GM23338 (cell line): ENCODE measurements around the gene SHISA8. TPM values are rescaled to one million over a fixed set of nuclear protein-coding genes. Genes with fewer than 3 reads are reported as not detected.

Source experiments
- ATAC-seq: fragments of 200-7000 bp; cut with Tn5 transposase; 3 replicates; pipeline ENCODE4 v1.9.1; 2020
- DNase-seq: peaks from one replicate; pipeline ENCODE4 v3.0.0-alpha.2; 2015; ENCODE audit warnings: low spot score
- H2AFZ ChIP-seq: fragments of 200-600 bp; sonication (generic); 2 replicates; pipeline ENCODE4 v1.8.0; 2016; ENCODE audit warnings: antibody characterized with exemption, mild to moderate bottlenecking, moderate library complexity
- H3F3A ChIP-seq: fragments of 200-600 bp; sonication (generic); replicated peaks from 2 replicates; pipeline ENCODE4 v1.8.0; 2017; ENCODE audit warnings: antibody characterized with exemption, mixed run types, low read depth
- H3K27ac ChIP-seq: fragments of 200-600 bp; sonication (generic); 2 replicates; pipeline ENCODE4 v1.6.1; 2016; ENCODE audit warnings: low read depth
- H3K27me3 ChIP-seq: fragments of 200-600 bp; sonication (generic); 2 replicates; pipeline ENCODE4 v1.8.0; 2016; ENCODE audit warnings: mild to moderate bottlenecking, mixed run types, moderate library complexity; ENCODE audit not compliant: insufficient read depth
- H3K36me3 ChIP-seq: fragments of 200-600 bp; sonication (generic); 2 replicates; pipeline ENCODE4 v1.8.0; 2016; ENCODE audit warnings: mild to moderate bottlenecking; ENCODE audit not compliant: insufficient read depth
- H3K4me1 ChIP-seq: fragments of 200-600 bp; sonication (generic); 2 replicates; pipeline ENCODE4 v1.8.0; 2016; ENCODE audit warnings: mild to moderate bottlenecking, moderate library complexity; ENCODE audit not compliant: insufficient read depth
- H3K4me2 ChIP-seq: fragments of 200-600 bp; sonication (generic); 2 replicates; pipeline ENCODE4 v1.7.1; 2017; ENCODE audit warnings: mixed run types
- H3K4me3 ChIP-seq: fragments of 200-600 bp; sonication (generic); 2 replicates; pipeline ENCODE4 v1.6.1; 2016; ENCODE audit warnings: mixed run types
- H3K79me2 ChIP-seq: fragments of 200-600 bp; sonication (generic); replicated peaks from 2 replicates; pipeline ENCODE4 v1.8.0; 2017; ENCODE audit warnings: mild to moderate bottlenecking; ENCODE audit not compliant: insufficient read depth
- H3K9me2 ChIP-seq: fragments of 200-600 bp; sonication (generic); 2 replicates; pipeline ENCODE4 v1.8.0; 2017; ENCODE audit not compliant: insufficient read depth
- H4K20me1 ChIP-seq: fragments of 200-600 bp; sonication (generic); replicated peaks from 2 replicates; pipeline ENCODE4 v1.8.0; 2017; ENCODE audit warnings: mild to moderate bottlenecking; ENCODE audit not compliant: insufficient read depth
- H3K27ac Mint-ChIP-seq: 2 replicates; pipeline ENCODE4 v1.8.0; 2020; ENCODE audit warnings: inconsistent platforms, mild to moderate bottlenecking, moderate library complexity, mixed read lengths
- H3K27me3 Mint-ChIP-seq: 3 replicates; pipeline ENCODE4 v1.8.0; 2022; ENCODE audit warnings: low read depth, mild to moderate bottlenecking, moderate library complexity, mixed read lengths, inconsistent platforms; ENCODE audit not compliant: insufficient read depth, poor library complexity
- H3K36me3 Mint-ChIP-seq: 3 replicates; pipeline ENCODE4 v1.8.0; 2021; ENCODE audit warnings: low read depth, mild to moderate bottlenecking, inconsistent platforms, moderate library complexity, mixed read lengths
- H3K4me1 Mint-ChIP-seq: 3 replicates; pipeline ENCODE4 v1.8.0; 2020; ENCODE audit warnings: mild to moderate bottlenecking, inconsistent platforms, mixed read lengths
- H3K4me3 Mint-ChIP-seq: 3 replicates; pipeline ENCODE4 v1.8.0; 2021; ENCODE audit warnings: moderate library complexity, mild to moderate bottlenecking, inconsistent platforms, mixed read lengths
- H3K9me3 Mint-ChIP-seq: 3 replicates; pipeline ENCODE4 v1.8.0; 2020; ENCODE audit warnings: moderate library complexity, mild to moderate bottlenecking, inconsistent platforms, mixed read lengths
- CREB1 ChIP-seq: fragments of 250-450 bp; sonication (Bioruptor Pico); IDR thresholded peaks from 2 replicates; pipeline ENCODE4 v1.5.0; 2020; ENCODE audit warnings: low read depth, mild to moderate bottlenecking, moderate library complexity
- EZH2 ChIP-seq: fragments of 200-600 bp; sonication (generic); IDR thresholded peaks from one replicate; pipeline ENCODE4 v1.8.0; 2017; ENCODE audit warnings: antibody characterized with exemption, mild to moderate bottlenecking, low read depth; ENCODE audit not compliant: unreplicated experiment
- EZH2phosphoT487 ChIP-seq: fragments of 200-600 bp; sonication (generic); IDR thresholded peaks from one replicate; pipeline ENCODE4 v1.8.1; 2018; ENCODE audit warnings: antibody characterized with exemption; ENCODE audit not compliant: unreplicated experiment
- JUNB ChIP-seq: IDR thresholded peaks from one replicate; pipeline ENCODE4 v1.6.1; 2016; ENCODE audit warnings: antibody characterized with exemption; ENCODE audit not compliant: unreplicated experiment
- NANOG ChIP-seq: IDR thresholded peaks from 2 replicates; pipeline ENCODE4 v1.6.1; 2016; ENCODE audit warnings: antibody characterized with exemption, borderline replicate concordance
- ZNF331 ChIP-seq: fragments of 250-450 bp; sonication (Bioruptor Pico); IDR thresholded peaks from 2 replicates; pipeline ENCODE4 v1.5.0; 2020; ENCODE audit warnings: low read depth, mild to moderate bottlenecking, moderate library complexity
- polyA plus RNA-seq: library from polyadenylated mRNA; unstranded; fragments of >200 nt; fragmentation: Nextera tagmentation; extraction: Ambion mirVana; gene quantifications from 2 replicates; pipeline ENCODE4 v1.2.1, GENCODE V29; 2016
- total RNA-seq: library from RNA; depleted of rRNA; stranded (reverse); fragments of >200 nt; shearing (Covaris generic); gene quantifications from 2 replicates; pipeline ENCODE4 v1.2.3, GENCODE V29; 2014
- TF ChIP-seq, protein P1 (sequence below): IDR thresholded peaks from one replicate; pipeline ENCODE4 v1.6.1; 2018; ENCODE audit warnings: antibody characterized with exemption; ENCODE audit not compliant: unreplicated experiment
- TF ChIP-seq, protein P2 (sequence below), 2 experiments: fragments of 200-600 bp in 1 of 2; sonication (generic) in 1 of 2; conservative IDR thresholded peaks; 2 replicates each; pipeline versions ENCODE4 v1.5.1 to v1.6.1; 2016 to 2017; ENCODE audit warnings: antibody characterized with exemption in 2 of 2, low read depth in 2 of 2, mild to moderate bottlenecking in 2 of 2, moderate library complexity in 1 of 2

Gene SHISA8
- total and polyA plus RNA-seq, 2 experiments from 2014 or later = 5.1 TPM; not detected in 1

DNA sequence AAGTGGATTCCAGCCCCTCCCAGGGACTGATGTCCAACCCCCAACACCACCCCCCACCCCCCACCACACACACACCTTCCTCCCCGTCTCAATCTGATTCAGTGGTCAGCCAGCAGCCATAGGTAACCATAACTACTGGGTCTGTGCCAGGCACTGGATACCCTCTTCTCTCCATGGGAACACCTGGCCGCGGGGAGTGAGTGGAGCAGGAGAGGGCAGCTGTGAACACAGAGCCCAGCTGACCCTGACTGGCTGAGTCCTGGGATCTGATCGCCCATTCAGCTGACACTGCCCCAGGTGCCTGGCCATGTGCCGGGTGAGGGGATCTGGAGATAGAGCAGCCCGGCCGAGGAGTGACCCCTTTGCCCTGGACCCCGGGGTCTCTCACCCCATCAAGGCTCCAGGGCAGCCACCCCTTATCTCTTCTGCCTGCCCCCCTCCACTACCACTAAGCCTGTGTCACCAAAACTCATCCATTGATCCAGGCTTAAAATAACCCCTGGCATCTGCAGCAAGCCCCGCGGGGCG is 2.6 kb upstream of the SHISA8 start (continued):
- TF ChIP-seq, protein P1, sequence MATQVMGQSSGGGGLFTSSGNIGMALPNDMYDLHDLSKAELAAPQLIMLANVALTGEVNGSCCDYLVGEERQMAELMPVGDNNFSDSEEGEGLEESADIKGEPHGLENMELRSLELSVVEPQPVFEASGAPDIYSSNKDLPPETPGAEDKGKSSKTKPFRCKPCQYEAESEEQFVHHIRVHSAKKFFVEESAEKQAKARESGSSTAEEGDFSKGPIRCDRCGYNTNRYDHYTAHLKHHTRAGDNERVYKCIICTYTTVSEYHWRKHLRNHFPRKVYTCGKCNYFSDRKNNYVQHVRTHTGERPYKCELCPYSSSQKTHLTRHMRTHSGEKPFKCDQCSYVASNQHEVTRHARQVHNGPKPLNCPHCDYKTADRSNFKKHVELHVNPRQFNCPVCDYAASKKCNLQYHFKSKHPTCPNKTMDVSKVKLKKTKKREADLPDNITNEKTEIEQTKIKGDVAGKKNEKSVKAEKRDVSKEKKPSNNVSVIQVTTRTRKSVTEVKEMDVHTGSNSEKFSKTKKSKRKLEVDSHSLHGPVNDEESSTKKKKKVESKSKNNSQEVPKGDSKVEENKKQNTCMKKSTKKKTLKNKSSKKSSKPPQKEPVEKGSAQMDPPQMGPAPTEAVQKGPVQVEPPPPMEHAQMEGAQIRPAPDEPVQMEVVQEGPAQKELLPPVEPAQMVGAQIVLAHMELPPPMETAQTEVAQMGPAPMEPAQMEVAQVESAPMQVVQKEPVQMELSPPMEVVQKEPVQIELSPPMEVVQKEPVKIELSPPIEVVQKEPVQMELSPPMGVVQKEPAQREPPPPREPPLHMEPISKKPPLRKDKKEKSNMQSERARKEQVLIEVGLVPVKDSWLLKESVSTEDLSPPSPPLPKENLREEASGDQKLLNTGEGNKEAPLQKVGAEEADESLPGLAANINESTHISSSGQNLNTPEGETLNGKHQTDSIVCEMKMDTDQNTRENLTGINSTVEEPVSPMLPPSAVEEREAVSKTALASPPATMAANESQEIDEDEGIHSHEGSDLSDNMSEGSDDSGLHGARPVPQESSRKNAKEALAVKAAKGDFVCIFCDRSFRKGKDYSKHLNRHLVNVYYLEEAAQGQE = no peak
- TF ChIP-seq EZH2phosphoT487 = no peak
- TF ChIP-seq NANOG = no peak
- TF ChIP-seq JUNB = no peak
- TF ChIP-seq EZH2 = no peak
- TF ChIP-seq ZNF331 = no peak

DNA sequence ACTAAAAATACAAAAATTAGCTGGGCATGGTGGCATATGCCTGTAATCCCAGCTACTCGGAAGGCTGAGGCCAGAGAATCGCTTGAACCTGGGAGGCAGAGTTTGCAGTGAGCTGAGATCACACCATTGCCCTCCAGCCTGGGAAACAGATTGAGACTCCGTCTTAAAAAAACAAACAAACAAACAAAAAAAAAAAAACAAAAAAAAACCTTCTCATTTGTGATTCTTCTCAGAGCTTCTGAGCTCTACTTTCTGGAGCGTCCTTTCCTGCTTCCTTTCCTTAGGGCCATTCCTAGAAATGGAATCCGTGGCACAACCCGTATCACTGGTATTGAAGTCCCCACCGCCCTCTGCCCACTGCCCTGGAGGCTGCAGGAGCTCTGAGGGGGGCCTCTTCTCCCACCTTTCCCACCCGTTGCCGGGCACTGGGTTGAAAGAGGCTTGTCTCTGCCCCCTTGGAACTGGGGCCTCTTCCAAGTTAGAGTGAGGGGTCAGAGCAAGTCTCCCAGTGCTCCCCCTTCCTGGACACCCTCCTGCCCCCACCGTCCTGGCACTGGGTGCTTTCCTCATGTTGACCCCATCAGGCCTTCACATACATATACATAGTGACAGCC is 2.0 kb upstream of the SHISA8 start:
- H3K4me3 ChIP-seq = no peak overlapping the region
- H3K79me2 ChIP-seq = no peaks in the 10 kb centered on the region
- TF ChIP-seq, protein P1 = no peak
- no peak for TF ChIP-seq ZNF331
- TF ChIP-seq, protein P2, sequence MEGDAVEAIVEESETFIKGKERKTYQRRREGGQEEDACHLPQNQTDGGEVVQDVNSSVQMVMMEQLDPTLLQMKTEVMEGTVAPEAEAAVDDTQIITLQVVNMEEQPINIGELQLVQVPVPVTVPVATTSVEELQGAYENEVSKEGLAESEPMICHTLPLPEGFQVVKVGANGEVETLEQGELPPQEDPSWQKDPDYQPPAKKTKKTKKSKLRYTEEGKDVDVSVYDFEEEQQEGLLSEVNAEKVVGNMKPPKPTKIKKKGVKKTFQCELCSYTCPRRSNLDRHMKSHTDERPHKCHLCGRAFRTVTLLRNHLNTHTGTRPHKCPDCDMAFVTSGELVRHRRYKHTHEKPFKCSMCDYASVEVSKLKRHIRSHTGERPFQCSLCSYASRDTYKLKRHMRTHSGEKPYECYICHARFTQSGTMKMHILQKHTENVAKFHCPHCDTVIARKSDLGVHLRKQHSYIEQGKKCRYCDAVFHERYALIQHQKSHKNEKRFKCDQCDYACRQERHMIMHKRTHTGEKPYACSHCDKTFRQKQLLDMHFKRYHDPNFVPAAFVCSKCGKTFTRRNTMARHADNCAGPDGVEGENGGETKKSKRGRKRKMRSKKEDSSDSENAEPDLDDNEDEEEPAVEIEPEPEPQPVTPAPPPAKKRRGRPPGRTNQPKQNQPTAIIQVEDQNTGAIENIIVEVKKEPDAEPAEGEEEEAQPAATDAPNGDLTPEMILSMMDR (conservative IDR thresholded peaks at IDR 0.05; ENCODE audit: low read depth in 2 of 2) = no peak
- TF ChIP-seq CREB1 (CRISPR knock-in tag) = no peak
- no peak for TF ChIP-seq NANOG
- H3K36me3 Mint-ChIP-seq = no peaks in the 10 kb centered on the region; the same call in 2 of the 3 replicates
- H2AFZ ChIP-seq = no peak overlapping the region
- peaks cover 95% of the 10 kb centered on the region for H3K27me3 ChIP-seq
- H3K9me2 ChIP-seq = no peaks in the 10 kb centered on the region
- no peak for ATAC-seq
- H3K9me3 Mint-ChIP-seq = 0 out of 3 replicates have a peak, but pooled peaks cover under 1% of the 10 kb centered on the region
- H3K36me3 ChIP-seq = no peaks in the 10 kb centered on the region
- DNase-seq = no peak
- 0 out of 2 replicates have a peak, but pooled peaks cover 4% of the 10 kb centered on the region for H3F3A ChIP-seq
- H3K4me1 Mint-ChIP-seq = peaks cover 10% of the 10 kb centered on the region; the same call in 2 of the 3 replicates
- no peak overlapping the region for H3K27ac ChIP-seq
- no peak overlapping the region for H3K4me3 Mint-ChIP-seq
- peaks cover 28% of the 10 kb centered on the region; the same call in 1 of the 2 replicates for H3K4me1 ChIP-seq
- H3K4me2 ChIP-seq = no peak overlapping the region
- H4K20me1 ChIP-seq = peaks cover 3% of the 10 kb centered on the region
- no peak overlapping the region for H3K27ac Mint-ChIP-seq
- peaks cover 80% of the 10 kb centered on the region for H3K27me3 Mint-ChIP-seq
